Endothelial cell of umbilical vein (primary cell): ENCODE measurements around the gene UBP1. TPM values are rescaled to one million over a fixed set of nuclear protein-coding genes. Genes with fewer than 3 reads are reported as not detected.

Experiments
- BruUV-seq: library from RNA; stranded (reverse); fragments of 400-500 nt; replicated peaks from 2 replicates; lab custom pipeline; 2021; lab: Mats Ljungman, UMichigan
- CTCF ChIA-PET: fragments of 300-600, 350-600 bp; sonication (Branson Sonifier 250); formaldehyde crosslinking; loops from one replicate; lab custom pipeline; 2021; ENCODE audit warnings: antibody characterized with exemption, inconsistent platforms; lab: Charles Lee
- POLR2A ChIA-PET: fragments of 300-600, 350-600 bp; sonication (Branson Sonifier 250); formaldehyde crosslinking; loops from one replicate; lab custom pipeline; 2021; ENCODE audit warnings: antibody characterized with exemption, inconsistent platforms; lab: Charles Lee
- DNase-seq: peaks from one replicate; pipeline ENCODE4 v3.0.0-alpha.2; 2011; ENCODE audit warnings: low read depth, low spot score
- FAIRE-seq: peaks from 2 replicates; lab custom pipeline; 2011; peaks lifted over from hg19 to GRCh38; lab: Jason Lieb, UNC
- H2AFZ ChIP-seq: 2 replicates; pipeline ENCODE4 v1.6.0; 2012; ENCODE audit warnings: low read depth, low read length, control low read depth, inconsistent platforms
- H3K27ac ChIP-seq: 2 replicates; pipeline ENCODE4 v1.5.1; 2011; ENCODE audit warnings: low read depth, mild to moderate bottlenecking, control low read depth, low read length, moderate library complexity; ENCODE audit not compliant: insufficient read depth
- H3K27me3 ChIP-seq, 2 experiments: 2 replicates each; pipeline versions ENCODE4 v1.6.0 to v1.6.1; 2011; ENCODE audit warnings: low read length in 2 of 2, mixed read lengths in 1 of 2; ENCODE audit not compliant: control insufficient read depth in 2 of 2, insufficient read depth in 2 of 2
- H3K36me3 ChIP-seq, 2 experiments: 2 replicates in 1 of 2; 3 replicates in 1 of 2; pipeline ENCODE4 v1.5.1; 2011; ENCODE audit warnings: low read length in 2 of 2, mild to moderate bottlenecking in 1 of 2, moderate library complexity in 1 of 2; ENCODE audit not compliant: control insufficient read depth in 2 of 2, insufficient read depth in 2 of 2; ENCODE audit errors: extremely low read depth in 1 of 2
- H3K4me1 ChIP-seq: 3 replicates; pipeline ENCODE4 v1.5.1; 2011; ENCODE audit warnings: mild to moderate bottlenecking, low read length; ENCODE audit not compliant: control insufficient read depth, insufficient read depth; ENCODE audit errors: extremely low read depth
- H3K4me2 ChIP-seq: 2 replicates; pipeline ENCODE4 v1.6.1; 2011; ENCODE audit warnings: low read length, control low read depth, mixed read lengths; ENCODE audit not compliant: insufficient read depth
- H3K4me3 ChIP-seq, 3 experiments: fragments of 200-600 bp in 1 of 3; sonication (generic), shearing (Covaris generic) in 1 of 3; replicated peaks in 1 of 3; 2 replicates each; pipeline ENCODE4 v1.5.1; 2011 to 2016; ENCODE audit warnings: control low read depth in 3 of 3, low read length in 3 of 3, mild to moderate bottlenecking in 2 of 3, inconsistent platforms in 1 of 3, low read depth in 1 of 3, moderate library complexity in 1 of 3; ENCODE audit not compliant: insufficient read depth in 1 of 3
- H3K79me2 ChIP-seq: 2 replicates; pipeline ENCODE4 v1.6.0; 2012; ENCODE audit warnings: low read length, inconsistent platforms; ENCODE audit not compliant: control insufficient read depth, insufficient read depth
- H3K9ac ChIP-seq: replicated peaks from 2 replicates; pipeline ENCODE3; 2011; ENCODE audit warnings: low read length, control low read depth; ENCODE audit not compliant: insufficient read depth; ENCODE audit errors: extremely low read depth
- H3K9me1 ChIP-seq: replicated peaks from 3 replicates; pipeline ENCODE4 v1.6.0; 2011; ENCODE audit warnings: mild to moderate bottlenecking, low read length; ENCODE audit not compliant: control insufficient read depth, insufficient read depth; ENCODE audit errors: extremely low read depth
- H3K9me3 ChIP-seq: replicated peaks from 2 replicates; pipeline ENCODE4 v1.5.1; 2012; ENCODE audit warnings: low read length, inconsistent platforms; ENCODE audit not compliant: control insufficient read depth, insufficient read depth
- H4K20me1 ChIP-seq: replicated peaks from 2 replicates; pipeline ENCODE3; 2011; ENCODE audit warnings: mild to moderate bottlenecking, low read length; ENCODE audit not compliant: control insufficient read depth, insufficient read depth; ENCODE audit errors: extremely low read depth
- EZH2 ChIP-seq: IDR thresholded peaks from 2 replicates; pipeline ENCODE4 v1.6.1; 2012; ENCODE audit warnings: borderline replicate concordance, low read depth, mild to moderate bottlenecking, moderate library complexity, low read length, inconsistent platforms; ENCODE audit not compliant: severe bottlenecking
- FOS ChIP-seq: IDR thresholded peaks from 2 replicates; pipeline ENCODE4 v1.6.1; 2011; ENCODE audit warnings: mild to moderate bottlenecking, low read length, moderate library complexity, borderline replicate concordance; ENCODE audit not compliant: insufficient read depth
- GATA2 ChIP-seq: IDR thresholded peaks from 2 replicates; pipeline ENCODE4 v1.7.0; 2011; ENCODE audit warnings: low read depth, mild to moderate bottlenecking, moderate library complexity, mixed read lengths, low read length; ENCODE audit not compliant: insufficient read length, insufficient read depth
- JUN ChIP-seq: IDR thresholded peaks from 2 replicates; pipeline ENCODE4 v1.6.1; 2011; ENCODE audit warnings: borderline replicate concordance, low read depth; ENCODE audit not compliant: insufficient read length, insufficient read depth
- POLR2A ChIP-seq: IDR thresholded peaks from 2 replicates; pipeline ENCODE4 v1.6.1; 2012; ENCODE audit warnings: low read depth, mild to moderate bottlenecking, control low read depth, low read length
- dilution Hi-C: fragments of 300-500 bp; cut with MboI; formaldehyde crosslinking; loops from one replicate; pipeline ENCODE4 v1.15.0; 2019; ENCODE audit warnings: low sequenced_read_pairs; ENCODE audit not compliant: extremely low pct_ligation_motif_present
- intact Hi-C: fragments of 100-400 bp; cut with micrococcal nuclease; formaldehyde crosslinking; loops from one replicate; pipeline ENCODE4 v1.10.0; 2022
- polyA plus RNA-seq, 4 experiments: library from polyadenylated mRNA; depleted of rRNA in 3 of 4; stranded (reverse) in 3 of 4; unstranded in 1 of 4; fragments of >200 nt; gene quantifications; 2 replicates each; pipeline versions ENCODE4 v1.2.1 to v1.2.3, GENCODE V29; 2011 to 2012; ENCODE audit warnings: missing spikeins in 1 of 4
- total RNA-seq: library from RNA; stranded (reverse); gene quantifications from 2 replicates; pipeline ENCODE4 v1.2.3, GENCODE V29; 2021

Gene UBP1
- total and polyA plus RNA-seq, 2 donors (not counting 3 experiments of a cell fraction or from before 2014, with no cell fraction given), result 60.2 to 90.5 TPM

- Histone ChIP-seq H3K36me3 (peaks cover 13 to 30% of the 10 kb centered on the region in 2 experiments), H3K27ac (no peak overlapping the region), H3K9ac (no peak overlapping the region), H2AFZ (no peak overlapping the region), H3K79me2 (no peaks in the 10 kb centered on the region), H3K9me3 (no peaks in the 10 kb centered on the region), H3K4me3 (no peak overlapping the region), H4K20me1 (no peaks in the 10 kb centered on the region), H3K27me3 (no peaks in the 10 kb centered on the region), H3K4me1 (no peaks in the 10 kb centered on the region), H3K9me1 (no peaks in the 10 kb centered on the region), H3K4me2 (no peak overlapping the region)
- dilution Hi-C loops, result no loop called here
- FAIRE-seq, result no peak
- no TSS peak for BruUV-seq
- DNase-seq, result no peak
- TF ChIP-seq JUN, result no peak
- TF ChIP-seq POLR2A, result no peak
- TF ChIP-seq GATA2, result no peak
- CTCF ChIA-PET, result interaction anchor here (2.2 kb wide), 1 partner anchor 247 kb away, joined by 9 read pairs; no protein-coding TSS in a partner anchor
- POLR2A ChIA-PET, result no interaction called here
- intact Hi-C loops, result no loop called here
Observed at GRCh38 chr3:33377931-33378330, 62.3 kb downstream of the UBP1 start.

GRCh38 chr3:33377489-33377888, 62.7 kb downstream of the UBP1 start:
- DNase-seq, result no peak

More at GRCh38 chr3:33377489-33377888, 62.7 kb downstream of the UBP1 start:
- BruUV-seq, result no TSS peak
- dilution Hi-C loops (no loop called here), intact Hi-C loops (no loop called here)
- H3K79me2 ChIP-seq, result no peaks in the 10 kb centered on the region
- no peaks in the 10 kb centered on the region for H3K9me3 ChIP-seq
- no peaks in the 10 kb centered on the region for H3K9me1 ChIP-seq
- H3K4me2 ChIP-seq, result no peak overlapping the region
- no peak overlapping the region for H3K4me3 ChIP-seq
- no peak for FAIRE-seq
- TF ChIP-seq FOS, result no peak
- no peak for TF ChIP-seq JUN
- no peak for TF ChIP-seq GATA2
- no peak for TF ChIP-seq EZH2
- peaks cover 4% of the 10 kb centered on the region for H3K4me1 ChIP-seq
- no peaks in the 10 kb centered on the region for H3K27me3 ChIP-seq
- H3K27ac ChIP-seq, result no peak overlapping the region
- no peak overlapping the region for H3K9ac ChIP-seq
- ChIA-PET CTCF (interaction anchor here (2.2 kb wide), 1 partner anchor 246 kb away, joined by 9 read pairs; no protein-coding TSS in a partner anchor), POLR2A (no interaction called here)
- H3K36me3 ChIP-seq, result peaks cover 13 to 26% of the 10 kb centered on the region in 2 experiments
- no peaks in the 10 kb centered on the region for H4K20me1 ChIP-seq
- no peak overlapping the region for H2AFZ ChIP-seq
